ENCODE measurements around the gene TRIM15. TPM values are rescaled to one million over a fixed set of nuclear protein-coding genes. Genes with fewer than 3 reads are reported as not detected.
"Not testable (repeated sequence)": the region's sequence is repeated elsewhere in the genome, so short reads cannot be mapped to it uniquely, and the experiment has no call there.

TRIM15 gene
- total RNA-seq, 1 donor from 2014 or later = not detected

DNA sequence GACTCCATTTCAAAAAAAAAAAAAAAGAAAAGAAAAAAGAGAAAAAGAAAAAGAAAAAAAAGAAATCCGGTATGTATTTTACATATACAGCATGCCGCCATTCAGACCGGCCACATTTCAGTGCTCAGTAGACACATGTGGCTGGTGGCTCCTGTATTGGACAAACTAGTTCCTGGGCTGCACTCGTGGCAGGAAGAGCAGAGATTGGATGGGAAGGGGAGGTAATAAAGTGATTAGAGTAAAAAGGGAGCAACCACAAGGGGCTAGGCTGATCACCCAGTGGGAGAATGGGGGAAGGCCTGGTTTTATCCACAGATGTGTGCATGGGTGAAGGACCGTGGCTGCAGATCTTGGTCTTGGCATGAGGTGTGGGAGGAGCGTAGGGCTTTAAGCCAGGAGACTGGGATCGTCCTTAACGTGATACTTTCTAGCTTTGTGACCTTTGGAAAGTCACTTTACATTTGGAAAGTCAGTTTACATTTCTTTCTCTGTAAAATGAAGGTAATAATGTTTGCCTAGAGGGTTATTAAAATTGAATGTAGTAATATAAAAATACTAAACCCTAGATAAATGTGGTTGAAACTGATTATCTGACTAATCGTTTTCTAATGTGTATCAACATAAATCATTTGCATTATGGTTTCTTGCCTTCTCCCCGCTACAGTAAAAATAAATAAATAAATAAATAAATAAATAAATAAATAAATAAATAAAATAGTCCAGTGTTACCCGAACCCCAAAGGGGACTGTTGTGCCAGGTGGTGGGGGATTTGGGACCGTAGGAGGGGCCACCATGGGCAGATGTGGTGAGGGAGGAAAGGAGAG, 869 bp upstream of the TRIM15 start:
- no peak for DNase-seq (ENCODE audit: low spot score in 2 of 2, unreplicated experiment in 2 of 2)
- Mint-ChIP-seq H3K4me3 (no peak overlapping the region), H3K36me3 (no peaks in the 10 kb centered on the region), H3K4me1 (no peaks in the 10 kb centered on the region), H3K27ac (no peak overlapping the region), H3K27me3 (ENCODE audit: low read depth) (peaks cover 76% of the 10 kb centered on the region), H3K9me3 (no peaks in the 10 kb centered on the region)
- TF ChIP-seq, protein P1, sequence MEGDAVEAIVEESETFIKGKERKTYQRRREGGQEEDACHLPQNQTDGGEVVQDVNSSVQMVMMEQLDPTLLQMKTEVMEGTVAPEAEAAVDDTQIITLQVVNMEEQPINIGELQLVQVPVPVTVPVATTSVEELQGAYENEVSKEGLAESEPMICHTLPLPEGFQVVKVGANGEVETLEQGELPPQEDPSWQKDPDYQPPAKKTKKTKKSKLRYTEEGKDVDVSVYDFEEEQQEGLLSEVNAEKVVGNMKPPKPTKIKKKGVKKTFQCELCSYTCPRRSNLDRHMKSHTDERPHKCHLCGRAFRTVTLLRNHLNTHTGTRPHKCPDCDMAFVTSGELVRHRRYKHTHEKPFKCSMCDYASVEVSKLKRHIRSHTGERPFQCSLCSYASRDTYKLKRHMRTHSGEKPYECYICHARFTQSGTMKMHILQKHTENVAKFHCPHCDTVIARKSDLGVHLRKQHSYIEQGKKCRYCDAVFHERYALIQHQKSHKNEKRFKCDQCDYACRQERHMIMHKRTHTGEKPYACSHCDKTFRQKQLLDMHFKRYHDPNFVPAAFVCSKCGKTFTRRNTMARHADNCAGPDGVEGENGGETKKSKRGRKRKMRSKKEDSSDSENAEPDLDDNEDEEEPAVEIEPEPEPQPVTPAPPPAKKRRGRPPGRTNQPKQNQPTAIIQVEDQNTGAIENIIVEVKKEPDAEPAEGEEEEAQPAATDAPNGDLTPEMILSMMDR (IDR thresholded peaks at IDR 0.05; ENCODE audit: unreplicated experiment) = no peak

DNA sequence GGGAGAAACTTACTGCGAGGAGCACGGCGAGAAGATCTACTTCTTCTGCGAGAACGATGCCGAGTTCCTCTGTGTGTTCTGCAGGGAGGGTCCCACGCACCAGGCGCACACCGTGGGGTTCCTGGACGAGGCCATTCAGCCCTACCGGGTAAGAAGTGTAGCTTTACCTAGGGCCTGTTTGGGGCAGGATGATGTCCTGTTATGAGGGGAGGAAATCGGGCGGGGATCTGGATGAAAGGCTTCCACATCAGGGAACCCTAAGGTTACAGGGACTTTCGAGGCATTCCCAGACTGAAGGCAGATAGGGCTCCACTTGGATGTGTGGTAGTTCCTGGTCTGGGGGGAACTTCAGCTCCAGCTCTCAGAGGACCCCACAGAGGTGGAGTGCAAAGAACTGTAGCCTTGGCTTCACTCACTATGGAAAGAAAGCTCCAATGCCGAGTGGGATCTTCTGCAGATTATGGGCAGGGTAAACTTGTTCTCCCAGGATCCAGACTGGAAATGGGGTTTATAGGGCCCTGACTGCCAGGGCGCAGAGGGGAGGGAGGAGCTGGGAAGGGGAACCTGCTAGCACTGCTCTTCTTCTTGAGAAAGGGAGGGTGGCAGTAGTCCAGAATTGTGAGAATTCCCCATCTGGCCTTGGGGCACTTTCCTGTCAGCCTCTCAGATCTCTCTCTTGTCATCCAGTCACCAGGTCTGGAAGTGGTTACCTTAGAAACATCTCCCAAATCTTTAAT, 740 bp downstream of the TRIM15 start:
- TF ChIP-seq, protein P1 (IDR thresholded peaks at IDR 0.05; ENCODE audit: unreplicated experiment) = no peak
- no peak for DNase-seq (ENCODE audit: low spot score in 2 of 2, unreplicated experiment in 2 of 2)
- no peaks in the 10 kb centered on the region for H3K36me3 Mint-ChIP-seq
- peaks cover 78% of the 10 kb centered on the region for H3K27me3 Mint-ChIP-seq (ENCODE audit: low read depth)
- no peaks in the 10 kb centered on the region for H3K4me1 Mint-ChIP-seq
- no peaks in the 10 kb centered on the region for H3K9me3 Mint-ChIP-seq
- no peak overlapping the region for H3K27ac Mint-ChIP-seq
- H3K4me3 Mint-ChIP-seq = no peak overlapping the region

DNA sequence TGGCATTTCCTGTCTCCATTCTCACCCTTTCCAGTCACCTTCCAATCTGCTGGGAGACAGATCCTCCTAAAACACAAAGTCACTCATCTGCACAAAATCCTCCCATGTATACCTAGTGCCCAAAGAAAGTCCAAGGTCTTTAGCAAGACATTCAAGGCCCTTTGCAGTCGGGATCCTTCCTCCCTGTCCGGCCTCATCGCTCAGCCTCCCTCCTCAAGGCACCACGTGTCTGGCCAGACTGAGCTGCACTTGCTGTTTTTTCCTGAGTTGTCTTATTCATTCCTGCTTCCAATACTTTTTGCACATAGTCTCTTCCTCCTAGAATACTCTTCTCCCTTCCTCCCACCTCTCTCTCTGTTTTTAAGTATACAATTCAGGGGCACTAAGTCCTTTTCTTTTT, 1.4 kb downstream of the TRIM15 start:
- H3K4me3 Mint-ChIP-seq = no peak overlapping the region
- no peak for DNase-seq (ENCODE audit: low spot score in 2 of 2, unreplicated experiment in 2 of 2)
- H3K9me3 Mint-ChIP-seq = no peaks in the 10 kb centered on the region
- no peaks in the 10 kb centered on the region for H3K4me1 Mint-ChIP-seq
- TF ChIP-seq, protein P1 (IDR thresholded peaks at IDR 0.05; ENCODE audit: unreplicated experiment) = no peak
- H3K27me3 Mint-ChIP-seq (ENCODE audit: low read depth) = peaks cover 78% of the 10 kb centered on the region
- H3K36me3 Mint-ChIP-seq = no peaks in the 10 kb centered on the region
- no peak overlapping the region for H3K27ac Mint-ChIP-seq

DNA sequence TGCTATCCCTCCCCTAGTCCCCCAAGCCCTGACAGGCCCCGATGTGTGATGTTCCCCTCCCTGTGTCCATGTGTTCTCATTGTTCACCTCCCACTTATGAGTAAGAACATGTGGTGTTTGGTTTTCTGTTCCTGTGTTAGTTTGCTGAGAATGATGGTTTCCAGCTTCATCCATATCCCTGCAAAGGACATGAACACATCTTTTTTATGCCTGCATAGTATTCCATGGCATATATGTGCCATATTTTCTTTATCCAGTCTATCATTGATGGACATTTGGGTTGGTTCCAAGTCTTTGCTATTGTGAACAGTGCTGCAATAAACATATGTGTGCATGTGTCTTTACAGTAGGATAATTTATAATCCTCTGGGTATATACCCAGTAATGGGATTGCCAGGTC, 1.9 kb downstream of the TRIM15 start:
- not testable (repeated sequence) for H3K9me3 Mint-ChIP-seq; H3K4me1 Mint-ChIP-seq; DNase-seq (ENCODE audit: low spot score in 2 of 2, unreplicated experiment in 2 of 2); H3K4me3 Mint-ChIP-seq; H3K27ac Mint-ChIP-seq; H3K36me3 Mint-ChIP-seq
- H3K27me3 Mint-ChIP-seq (ENCODE audit: low read depth) = peaks cover 78% of the 10 kb centered on the region

DNA sequence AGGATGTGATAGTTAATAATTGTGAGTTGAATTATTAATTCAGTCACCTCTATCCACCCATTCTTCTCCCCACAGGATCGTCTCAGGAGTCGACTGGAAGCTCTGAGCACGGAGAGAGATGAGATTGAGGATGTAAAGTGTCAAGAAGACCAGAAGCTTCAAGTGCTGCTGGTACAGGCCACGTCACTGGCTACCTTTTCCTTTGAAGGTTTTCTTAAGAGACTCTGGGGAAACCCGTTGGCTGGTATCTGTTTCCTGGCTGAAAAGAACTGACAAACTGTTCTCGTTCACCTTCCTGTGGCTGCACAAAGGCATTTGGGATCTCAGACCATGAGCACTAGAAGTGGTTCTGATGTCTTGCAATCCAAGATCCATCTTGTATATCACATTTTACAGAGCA, 3.8 kb downstream of the TRIM15 start:
- Mint-ChIP-seq H3K36me3 (no peaks in the 10 kb centered on the region), H3K4me3 (no peak overlapping the region), H3K9me3 (no peaks in the 10 kb centered on the region), H3K4me1 (peaks cover 3% of the 10 kb centered on the region), H3K27me3 (ENCODE audit: low read depth) (peaks cover 91% of the 10 kb centered on the region), H3K27ac (no peak overlapping the region)
- TF ChIP-seq, protein P1 (IDR thresholded peaks at IDR 0.05; ENCODE audit: unreplicated experiment) = no peak
- no peak for DNase-seq (ENCODE audit: low spot score in 2 of 2, unreplicated experiment in 2 of 2)

DNA sequence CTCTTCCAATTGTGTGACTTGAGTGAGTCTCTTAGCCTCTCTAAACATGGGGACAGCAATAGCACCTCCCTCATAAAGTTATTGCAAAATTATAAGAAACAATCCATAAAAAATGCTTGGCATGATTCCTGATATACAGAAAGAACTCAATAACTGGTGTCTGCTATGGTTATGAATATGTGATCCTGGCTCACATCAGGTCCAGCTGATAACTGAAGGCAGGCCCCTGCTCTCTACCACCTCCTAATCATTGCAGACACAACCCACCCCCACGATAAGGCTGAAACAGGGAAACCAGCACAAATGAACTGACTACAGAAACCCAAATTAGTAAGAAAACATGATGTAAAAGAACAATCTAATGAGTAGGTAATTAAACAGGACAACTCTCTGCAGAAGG, 5.4 kb downstream of the TRIM15 start:
- H3K4me3 Mint-ChIP-seq = no peak overlapping the region
- H3K9me3 Mint-ChIP-seq = no peaks in the 10 kb centered on the region
- peaks cover 3% of the 10 kb centered on the region for H3K4me1 Mint-ChIP-seq
- no peaks in the 10 kb centered on the region for H3K36me3 Mint-ChIP-seq
- H3K27ac Mint-ChIP-seq = no peak overlapping the region
- TF ChIP-seq, protein P1 (IDR thresholded peaks at IDR 0.05; ENCODE audit: unreplicated experiment) = no peak
- H3K27me3 Mint-ChIP-seq (ENCODE audit: low read depth) = peaks cover 100% of the 10 kb centered on the region
- no peak for DNase-seq (ENCODE audit: low spot score in 2 of 2, unreplicated experiment in 2 of 2)

Data from mesothelial cell of epicardium (in vitro differentiated cells).